LHCN-M2 (cell line): ENCODE measurements around the gene TAGLN3. TPM values are rescaled to one million over a fixed set of nuclear protein-coding genes. Genes with fewer than 3 reads are reported as not detected.

Experiments
- DNase-seq: peaks from one replicate; pipeline ENCODE4 v3.0.0-alpha.2; 2012; ENCODE audit warnings: low read depth
- polyA plus RNA-seq: library from polyadenylated mRNA; unstranded; fragments of >200 nt; gene quantifications from one replicate; pipeline ENCODE4 v1.2.1, GENCODE V29; 2012; ENCODE audit warnings: missing spikeins
- total RNA-seq: library from RNA; depleted of rRNA; stranded (reverse); fragments of >200 nt; gene quantifications from 2 replicates; pipeline ENCODE4 v1.2.3, GENCODE V29; 2014; rRNA removed

The TAGLN3 gene
- total RNA-seq, result not detected in 2 replicates
- polyA plus RNA-seq, result 0.07 TPM

GRCh38 chr3:111998636-111999483 is at the start of gene TAGLN3:
TSS of gene TAGLN3 (plus strand) at chr3:111998922. CDS start at chr3:111999423, 501 bp downstream.
- DNase-seq, result peak; percentile 20

DNA sequence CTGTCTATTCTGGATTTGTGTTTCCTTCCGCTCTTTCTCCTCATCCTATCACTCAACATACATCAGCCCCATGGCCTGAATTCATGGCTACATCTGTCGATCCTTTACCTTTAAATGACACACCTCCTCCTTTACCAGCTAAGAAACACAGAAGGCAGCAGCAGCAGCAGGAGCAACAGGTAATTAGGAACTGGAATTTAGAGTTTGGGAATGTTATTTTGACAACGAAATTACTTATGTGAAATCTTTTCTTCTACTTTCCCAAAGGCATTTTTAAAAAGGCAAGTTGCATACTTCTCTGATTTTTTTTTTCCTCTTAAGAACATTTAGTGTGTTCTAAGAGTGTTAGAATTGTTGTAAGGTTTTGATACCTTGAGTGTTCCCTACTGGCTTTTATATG is 49.0 kb upstream of the TAGLN3 start:
- DNase-seq, result no peak

DNA sequence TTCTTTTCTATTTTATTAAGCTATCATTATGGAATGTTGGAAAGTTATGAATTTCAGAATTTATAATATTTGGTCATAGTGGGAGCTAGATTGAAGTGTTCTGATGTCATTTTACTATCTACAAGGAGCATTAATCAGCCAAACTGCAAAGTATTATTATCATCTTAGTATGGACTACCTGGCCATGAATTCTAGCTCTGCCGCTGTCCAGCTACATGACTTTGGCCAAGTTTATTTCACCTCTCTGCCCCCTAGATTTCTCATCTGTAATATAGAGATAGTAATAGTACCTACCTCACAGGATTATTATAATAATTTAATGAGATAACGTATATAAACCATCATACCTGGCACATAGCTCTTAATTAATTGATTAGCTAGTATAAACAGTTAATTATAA is 47.7 kb upstream of the TAGLN3 start:
- DNase-seq, result no peak

DNA sequence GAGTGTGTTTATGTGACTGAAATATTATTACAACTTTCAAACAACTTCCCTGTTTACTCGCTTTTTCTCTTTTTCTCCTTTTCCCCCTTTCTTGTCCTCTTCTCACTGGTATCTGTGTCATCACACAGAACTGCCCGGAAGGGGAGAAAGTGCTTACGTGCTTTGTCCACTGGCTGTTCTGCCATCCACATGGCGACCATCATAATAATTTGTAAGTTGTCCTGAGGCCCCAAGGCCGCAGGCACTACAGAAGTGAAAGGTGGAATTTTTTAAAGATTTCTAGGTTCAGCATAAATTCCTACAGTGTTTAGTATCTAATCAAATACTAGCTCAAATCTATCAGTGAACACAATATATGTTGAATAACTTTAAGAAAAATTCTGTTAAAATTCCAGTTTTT is 46.6 kb upstream of the TAGLN3 start:
- no peak for DNase-seq

DNA sequence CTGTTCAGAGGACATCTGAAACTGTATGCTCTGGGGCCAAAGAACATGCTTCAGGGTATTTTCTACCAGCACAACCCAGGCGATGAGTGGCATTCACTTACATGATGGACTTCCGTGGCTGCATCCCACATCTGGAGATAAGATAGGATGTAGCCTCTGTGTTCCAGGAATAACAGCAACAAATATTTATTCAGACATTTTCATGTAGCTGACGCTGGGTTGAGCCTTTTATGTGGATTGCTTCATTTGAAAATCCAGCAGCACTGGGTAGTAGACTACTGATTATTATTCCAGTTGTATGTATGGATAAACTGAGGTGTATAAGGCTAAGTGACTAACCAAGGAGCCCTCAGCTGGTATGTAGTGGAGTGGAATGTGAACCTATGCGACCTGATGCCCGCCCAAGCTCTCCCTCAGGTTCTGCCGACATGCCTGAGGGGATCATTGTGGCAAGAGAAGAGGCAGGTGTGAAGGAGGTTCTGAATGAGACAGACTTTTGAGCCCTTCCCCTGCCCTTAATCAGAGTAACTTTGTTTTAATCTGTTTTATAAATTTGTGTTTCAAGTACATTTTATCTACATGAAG is 45.8 kb upstream of the TAGLN3 start:
- no peak for DNase-seq

- DNase-seq, result no peak
These were observed 44.3 kb upstream of the TAGLN3 start for GRCh38 chr3:111954228-111954990.

- DNase-seq, result no peak
These were observed 42.8 kb upstream of the TAGLN3 start for GRCh38 chr3:111955876-111956275.

GRCh38 chr3:111956449-111956848 is 42.3 kb upstream of the TAGLN3 start:
- DNase-seq, result no peak

DNA sequence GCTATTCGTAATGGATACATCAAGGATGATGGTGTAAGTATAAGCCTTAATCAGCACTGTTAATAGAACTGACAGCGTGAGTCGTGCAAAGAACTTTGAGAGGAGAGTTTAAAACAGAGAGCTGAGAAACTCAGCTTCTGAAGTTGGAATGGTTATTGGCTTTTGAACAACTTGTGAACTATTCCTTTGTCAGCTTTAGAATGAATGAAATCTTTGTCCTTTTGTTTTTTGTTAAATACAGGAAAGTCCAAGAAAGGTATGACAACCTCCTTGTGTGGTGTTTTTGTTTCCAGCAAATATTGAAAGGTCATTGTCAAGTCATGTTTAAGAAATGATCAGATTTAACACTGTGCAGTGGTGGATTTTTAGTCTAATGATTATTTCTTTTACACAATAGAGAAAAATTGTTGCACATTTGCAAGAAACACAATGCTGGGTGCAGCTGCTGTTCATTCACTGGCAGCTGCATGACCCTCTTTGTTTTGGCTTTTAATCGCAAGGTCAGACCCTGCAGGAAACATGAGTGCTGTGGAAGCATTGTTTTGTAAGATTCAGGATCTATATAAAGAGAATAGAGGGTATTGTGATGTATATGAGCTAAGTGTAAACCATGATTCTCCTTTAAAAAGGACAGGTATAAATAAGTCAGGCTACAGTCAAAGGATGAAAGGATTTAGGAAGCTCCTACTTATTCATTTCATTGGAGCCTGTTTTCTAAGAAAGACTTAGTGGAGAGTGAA is 41.6 kb upstream of the TAGLN3 start:
- DNase-seq, result peak; percentile 76

DNA sequence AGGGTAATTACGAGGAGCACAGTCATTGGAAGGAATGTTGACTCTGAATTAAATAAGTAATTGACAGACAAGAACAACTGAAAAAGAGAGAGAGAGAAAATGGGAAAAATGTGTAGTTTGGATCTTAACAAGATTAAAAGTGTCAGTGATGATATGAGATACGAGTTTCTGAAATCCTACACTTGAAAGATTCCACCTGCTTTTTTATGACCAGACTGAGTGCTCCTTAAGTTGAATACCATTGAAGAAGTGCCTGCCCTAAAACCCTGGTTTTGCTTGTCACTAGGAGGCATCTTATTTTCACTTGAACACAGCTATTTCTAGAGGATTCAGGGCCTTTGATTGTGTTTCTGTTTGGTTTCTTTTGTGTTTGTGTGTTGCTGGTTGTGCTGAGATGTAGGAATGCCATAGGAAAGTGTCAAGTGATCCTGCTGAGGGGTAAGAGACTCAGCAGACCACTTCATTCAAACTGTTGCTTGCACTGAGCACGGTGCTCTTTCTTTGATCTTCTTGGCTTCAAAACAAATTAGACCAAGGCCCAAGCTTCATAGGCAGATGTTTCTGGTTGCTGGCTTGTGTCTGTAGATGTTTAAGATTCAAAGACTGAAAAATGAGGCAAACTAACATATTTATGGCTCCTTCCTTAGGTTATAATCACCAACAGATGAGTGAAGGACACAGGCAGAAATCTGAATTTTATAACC is 37.1 kb upstream of the TAGLN3 start:
- DNase-seq, result peak; percentile 51

- DNase-seq, result peak; percentile 86
These were observed 35.3 kb upstream of the TAGLN3 start for GRCh38 chr3:111963424-111963823.

DNA sequence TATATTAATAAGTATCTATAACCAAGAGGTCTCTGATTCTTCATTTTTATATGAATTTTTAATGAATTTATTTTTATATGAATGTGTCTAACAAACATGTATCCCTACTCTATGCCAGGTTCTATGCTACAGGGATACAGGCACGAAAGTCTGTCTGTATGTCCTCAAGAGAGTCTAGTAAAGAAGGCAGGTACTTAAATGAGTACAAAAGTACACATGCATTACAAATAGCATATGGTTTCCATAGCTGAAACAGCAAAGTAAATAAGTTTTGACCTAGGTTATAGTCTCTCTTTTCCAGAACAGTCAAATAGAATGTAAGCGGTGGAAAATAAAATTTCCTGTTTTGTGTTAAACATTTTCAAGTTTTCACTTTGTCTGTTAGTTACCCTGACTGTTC is 33.2 kb upstream of the TAGLN3 start:
- no peak for DNase-seq

DNA sequence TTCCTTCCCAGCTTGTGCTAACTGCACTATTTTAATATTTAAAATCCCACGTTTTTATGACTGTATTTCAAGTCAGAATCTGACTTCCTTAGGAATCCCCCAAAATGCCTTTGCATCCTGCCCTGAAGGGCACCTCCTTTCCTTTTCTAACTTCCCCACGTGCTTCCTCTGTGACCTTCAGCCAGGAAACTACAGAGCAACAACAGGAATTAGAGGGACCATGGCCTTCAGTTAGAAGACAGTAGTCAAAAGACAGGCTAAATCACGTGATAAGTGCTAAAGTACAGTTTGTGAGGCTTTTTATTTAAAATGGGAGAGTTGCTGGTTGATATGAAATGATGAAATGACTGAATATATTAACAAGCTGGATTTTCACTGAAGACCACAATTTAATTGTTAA is 31.7 kb upstream of the TAGLN3 start:
- no peak for DNase-seq

GRCh38 chr3:111967651-111968274 is 31.0 kb upstream of the TAGLN3 start:
- DNase-seq, result peak; percentile 76

DNA sequence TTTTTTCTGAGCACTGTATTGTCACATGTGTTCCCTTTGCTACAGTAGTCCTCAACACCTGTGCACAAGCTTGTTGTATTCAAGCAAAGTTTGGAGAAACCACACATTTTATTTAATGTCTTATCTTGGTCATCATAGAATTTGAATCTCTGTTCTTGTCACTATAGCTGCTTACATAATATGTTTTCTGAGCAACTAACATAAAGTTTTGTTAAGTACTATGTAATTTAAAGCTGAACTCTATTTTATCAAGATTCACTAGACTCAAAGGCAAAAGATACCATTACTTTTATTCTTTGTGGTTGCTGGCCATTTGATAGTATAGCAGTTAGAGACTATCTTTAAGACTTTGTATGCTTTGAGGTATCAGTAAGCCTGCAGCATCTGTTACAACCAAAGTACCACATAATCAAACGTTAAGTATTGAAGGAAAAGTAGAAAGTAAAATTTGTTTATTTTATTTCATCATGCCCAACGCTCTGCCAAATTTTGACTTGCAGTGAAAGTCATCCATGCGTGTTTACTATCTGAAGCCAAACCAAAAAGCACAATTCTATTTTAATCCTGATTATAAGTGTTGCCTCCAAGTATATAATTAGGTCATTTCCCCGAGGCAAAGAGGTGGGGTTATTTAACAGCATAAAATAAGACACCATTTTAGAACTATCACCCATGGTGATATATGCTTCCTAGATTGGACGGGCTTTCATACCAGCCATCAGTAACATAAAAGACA is 30.2 kb upstream of the TAGLN3 start:
- no peak for DNase-seq

DNA sequence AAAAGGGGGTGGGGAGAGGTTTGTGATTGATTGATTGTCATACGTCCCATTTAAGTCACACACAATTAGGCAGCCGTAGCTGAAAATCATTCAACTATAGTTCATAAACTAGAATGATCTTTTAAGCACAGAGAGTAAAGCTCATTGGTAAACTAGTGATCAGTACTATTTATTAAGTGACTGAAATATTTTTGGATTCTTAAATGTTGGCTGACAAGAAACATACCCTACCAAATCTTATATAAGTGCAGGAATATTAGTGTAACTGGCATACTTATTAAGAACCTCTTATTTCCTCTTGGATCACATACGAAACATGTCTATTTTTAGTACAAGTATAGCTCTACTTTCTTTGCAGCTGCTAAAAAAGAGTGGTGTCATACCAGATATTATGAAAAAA is 28.3 kb upstream of the TAGLN3 start:
- no peak for DNase-seq

- DNase-seq, result no peak
These were observed 27.1 kb upstream of the TAGLN3 start for GRCh38 chr3:111971533-111972130.

DNA sequence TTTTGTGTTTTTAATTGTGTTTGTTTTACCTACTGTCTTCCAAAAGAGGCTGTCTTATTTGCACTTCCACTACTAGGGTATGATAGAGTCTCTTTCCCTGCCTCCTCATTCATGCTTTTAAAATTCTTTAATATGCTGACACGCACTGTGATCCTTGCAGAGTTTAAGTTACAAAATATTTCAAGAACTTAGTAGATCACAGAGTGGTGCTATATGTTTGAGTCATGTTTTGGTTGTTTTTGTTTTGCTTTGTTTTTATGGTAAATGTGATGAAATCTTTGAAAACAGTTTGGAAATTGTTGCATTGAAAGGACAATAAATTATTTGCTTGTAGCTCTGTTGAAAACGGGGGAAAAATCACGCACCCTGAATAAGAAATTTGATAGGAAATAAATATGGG is 25.8 kb upstream of the TAGLN3 start:
- no peak for DNase-seq

GRCh38 chr3:111975131-111975530 is 23.6 kb upstream of the TAGLN3 start:
- DNase-seq, result no peak
